GM19463 (cell line): ENCODE measurements around the gene TRPM7.
"Not testable (repeated sequence)": the region's sequence is repeated elsewhere in the genome, so short reads cannot be mapped to it uniquely, and the experiment has no call there.

ENCODE experiments used
- ATAC-seq: cut with Tn5 transposase; IDR thresholded peaks from one replicate; pipeline ENCODE4 v1.9.1; 2021; ENCODE audit warnings: mild to moderate bottlenecking, moderate library complexity; ENCODE audit not compliant: unreplicated experiment

The TRPM7 gene

DNA sequence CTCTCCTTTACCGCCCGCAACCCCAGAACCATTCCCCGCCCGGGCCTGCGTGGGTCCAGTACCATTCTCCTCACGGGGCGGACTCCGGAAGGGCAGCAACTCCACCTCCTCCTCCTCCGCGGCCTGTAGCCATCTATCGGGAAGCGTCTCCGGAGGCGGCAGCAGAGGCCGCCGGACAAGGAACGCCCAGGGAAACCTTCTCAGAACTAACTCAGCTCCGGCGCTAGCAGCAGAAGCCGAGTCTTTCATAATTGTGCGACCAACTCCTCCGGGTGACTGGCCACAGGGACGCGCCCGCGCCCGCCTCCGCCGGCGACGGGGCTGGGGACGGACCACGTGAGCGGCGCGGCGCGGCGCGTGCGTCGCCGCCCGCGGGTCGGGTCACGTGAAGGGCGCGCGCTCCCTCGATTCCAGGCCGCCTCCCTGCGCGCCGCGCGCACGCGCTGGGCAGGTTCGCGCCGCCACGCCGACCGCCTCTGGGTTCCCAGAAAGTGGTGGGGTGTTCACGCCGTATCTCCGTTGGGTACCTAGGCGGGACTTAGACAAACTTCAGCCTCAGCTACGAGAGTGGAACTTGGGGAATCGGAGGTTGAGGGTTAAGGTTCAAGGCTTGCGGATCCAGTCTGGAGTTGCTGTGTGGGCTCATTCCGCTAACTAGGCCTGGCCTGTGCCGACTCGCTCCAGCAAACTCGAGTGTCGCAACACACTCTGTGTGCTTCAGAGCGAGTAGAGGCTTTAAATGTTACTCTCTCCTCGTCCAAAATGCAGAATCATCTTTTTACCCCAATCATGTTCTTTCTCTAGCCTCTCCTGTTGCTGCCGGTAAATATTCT lies at the start of gene TRPM7:
Gene TRPM7, minus strand, starts transcription at position 329 of the 833 bp plus-strand sequence. Its CDS starts 264 bp downstream, at position 65.
- ATAC-seq: peak; percentile 81

- no peak for ATAC-seq
Measured at GRCh38 chr15:50735156-50735555, 48.6 kb upstream of the TRPM7 start.

DNA sequence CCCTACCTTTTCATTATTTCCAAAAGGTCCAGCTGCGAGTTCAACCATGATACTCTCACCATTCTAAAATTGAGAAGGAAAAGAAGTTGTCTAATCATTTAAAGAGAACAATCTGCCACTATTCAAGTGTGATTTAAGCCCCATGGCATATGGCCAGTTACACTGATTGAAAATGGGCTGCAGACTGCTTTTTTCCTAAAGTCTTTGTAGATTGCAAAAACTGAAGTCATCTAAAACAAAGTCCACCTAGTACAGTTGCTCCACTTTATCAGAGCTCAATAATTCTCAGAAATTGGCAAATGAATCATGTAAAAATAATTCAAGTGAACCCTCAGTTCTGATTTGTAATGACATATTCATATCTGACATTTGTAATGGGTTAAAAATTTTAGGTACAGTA lies 39.7 kb upstream of the TRPM7 start:
- no peak for ATAC-seq

DNA sequence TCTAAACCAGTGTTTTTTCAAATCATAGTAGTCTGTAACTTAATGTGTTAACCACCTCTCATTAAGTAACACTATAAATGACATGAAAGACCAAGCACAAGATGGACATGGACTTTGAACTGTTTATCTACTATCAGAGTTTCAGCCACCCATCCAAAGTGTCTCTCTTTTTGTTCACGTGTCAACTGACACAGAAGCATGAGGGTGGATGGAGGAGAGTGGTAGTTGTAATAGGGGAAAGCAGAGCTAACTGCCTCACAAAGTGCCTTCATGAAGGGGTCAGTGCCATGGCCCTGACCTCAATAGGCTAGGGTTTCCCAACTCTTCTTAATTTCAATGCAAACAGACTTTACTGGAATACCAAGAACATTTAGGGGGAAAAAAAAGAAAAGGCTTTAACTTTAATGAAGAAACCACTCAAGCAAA lies 32.1 kb upstream of the TRPM7 start:
- ATAC-seq: no peak

DNA sequence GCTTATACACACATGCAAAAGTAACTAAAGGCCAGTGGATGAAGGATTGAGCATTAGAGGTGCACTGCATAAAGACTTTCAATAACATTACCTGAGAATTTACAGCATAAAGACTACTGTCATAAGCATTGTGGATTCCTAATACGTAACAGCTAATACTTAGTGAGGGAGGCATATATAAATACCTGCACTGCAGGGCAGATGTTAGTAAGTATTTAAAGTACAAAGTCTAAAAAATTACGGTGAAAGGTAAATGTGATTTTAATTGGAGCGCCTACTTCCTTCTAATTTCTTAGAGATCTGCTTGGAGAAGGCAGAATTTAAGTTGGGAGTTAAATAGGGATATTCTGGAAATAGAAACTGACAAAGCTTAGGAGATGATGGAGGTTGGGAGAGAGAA lies 25.4 kb upstream of the TRPM7 start:
- ATAC-seq: no peak

DNA sequence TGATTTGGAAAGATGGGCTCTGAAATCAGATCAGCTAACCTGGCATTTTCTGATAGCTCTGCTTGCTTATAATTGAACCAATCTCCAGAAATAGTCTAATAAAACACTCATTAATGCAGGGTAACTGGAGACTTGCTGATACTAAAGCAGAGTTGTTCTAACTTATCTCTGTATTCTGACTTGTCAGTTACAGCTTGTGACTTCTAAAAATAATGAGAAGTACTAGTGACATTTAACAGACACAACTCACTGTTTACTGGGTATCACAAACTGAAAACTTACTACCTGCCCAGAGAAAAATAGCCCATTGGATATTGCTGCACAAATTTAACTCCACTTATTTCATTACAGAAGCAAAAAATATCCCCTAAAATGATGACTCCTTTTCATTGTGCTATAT lies 24.0 kb upstream of the TRPM7 start:
- ATAC-seq: no peak

GRCh38 chr15:50707878-50708427 lies 21.4 kb upstream of the TRPM7 start:
- ATAC-seq: no peak

GRCh38 chr15:50702762-50703334 lies 16.3 kb upstream of the TRPM7 start:
- no peak for ATAC-seq

DNA sequence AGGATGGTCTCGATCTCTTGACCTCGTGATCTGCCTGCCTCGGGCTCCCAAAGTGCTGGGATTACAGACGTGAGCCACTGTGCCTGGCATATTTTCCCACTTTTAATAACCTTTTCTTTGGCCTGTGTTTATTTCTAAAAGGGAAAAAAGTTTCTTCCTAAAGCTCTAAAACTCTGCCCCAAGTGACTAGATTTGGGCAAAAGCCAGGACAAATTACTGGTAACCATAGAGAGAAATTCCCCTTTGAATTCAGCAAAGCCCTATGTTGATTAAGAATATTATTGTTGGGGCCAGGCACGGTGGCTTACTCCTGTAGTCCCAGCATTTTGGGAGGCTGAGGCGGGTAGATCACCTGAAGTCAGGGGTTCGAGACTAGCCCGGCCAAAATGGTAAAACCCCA lies 11.5 kb upstream of the TRPM7 start:
- no peak for ATAC-seq

- no peak for ATAC-seq
Measured at GRCh38 chr15:50697109-50697797, 10.7 kb upstream of the TRPM7 start.

DNA sequence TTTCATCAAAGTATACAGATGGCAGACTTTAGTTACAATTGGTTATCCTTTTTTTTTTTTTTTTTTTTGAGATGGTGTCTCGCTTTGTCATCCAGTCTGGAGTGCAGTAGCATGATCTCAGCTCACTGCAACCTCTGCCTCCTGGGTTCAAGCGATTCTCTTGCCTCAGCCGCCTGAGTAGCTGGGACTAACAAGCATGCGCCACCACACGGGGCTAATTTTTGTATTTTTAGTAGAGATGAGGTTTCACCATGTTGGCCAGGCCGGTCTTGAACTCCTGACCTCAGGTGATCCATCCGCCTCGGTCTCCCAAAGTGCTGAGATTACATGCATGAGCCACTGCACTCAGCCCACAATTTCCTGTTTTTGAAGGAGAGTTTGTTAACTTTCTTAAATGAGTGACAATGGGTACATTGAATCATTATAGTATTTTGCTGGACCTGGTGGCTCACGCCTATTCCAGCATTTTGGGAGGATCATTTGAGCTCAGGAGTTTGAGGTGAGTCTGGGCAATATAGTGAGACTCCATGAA lies 8.1 kb upstream of the TRPM7 start:
- not testable (repeated sequence) for ATAC-seq

DNA sequence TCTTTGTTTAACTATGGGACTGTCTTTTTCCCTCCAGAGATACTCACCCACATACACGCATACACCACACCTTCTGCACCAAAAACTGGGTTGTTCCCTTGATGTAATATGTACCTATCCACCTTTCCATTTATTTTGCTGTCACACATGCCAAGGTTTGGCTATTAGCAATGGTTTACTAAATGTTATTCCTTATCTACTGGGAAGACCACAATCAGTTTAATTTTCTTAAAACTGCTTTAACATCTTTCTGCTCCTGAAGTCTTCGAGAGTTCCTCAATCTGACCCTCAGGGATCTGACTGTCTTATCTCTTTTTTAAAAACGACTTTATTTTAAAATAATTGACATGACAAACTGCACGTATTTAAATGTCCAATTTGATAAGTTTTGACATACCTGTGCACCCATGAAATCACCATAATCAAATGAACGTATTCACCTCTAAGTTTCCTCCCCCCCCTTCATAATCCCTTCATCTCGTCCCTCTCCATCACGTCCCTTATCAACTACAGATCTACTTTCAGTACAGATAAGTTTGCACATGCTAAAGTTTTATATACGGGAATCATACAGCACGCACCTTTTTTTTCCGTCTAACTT lies 805 bp upstream of the TRPM7 start:
- ATAC-seq: no peak

DNA sequence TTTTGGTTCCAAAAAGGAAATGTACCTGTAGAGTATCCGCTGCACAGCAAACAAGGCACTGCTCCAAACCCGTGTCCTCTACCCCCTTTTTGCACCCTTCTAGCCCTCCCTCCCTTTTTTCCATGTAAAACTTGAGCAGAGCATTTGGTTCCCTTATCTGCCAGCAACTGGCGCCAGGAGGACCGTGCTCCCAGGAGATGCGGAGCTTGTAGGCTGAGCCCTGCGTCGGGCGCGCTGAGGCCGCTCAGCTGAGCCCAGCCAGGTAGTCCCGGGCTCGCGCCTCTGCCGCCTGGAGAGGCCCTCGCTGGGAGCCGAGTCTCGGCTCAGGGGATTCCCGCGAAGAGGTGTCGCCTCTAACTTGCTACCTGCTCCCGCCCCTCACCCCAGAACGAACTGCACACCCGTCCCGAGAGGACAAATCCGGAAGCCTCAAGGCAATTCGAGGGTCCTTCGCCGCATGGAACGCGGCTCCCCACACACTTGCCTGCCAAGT lies 575 bp downstream of the TRPM7 start:
- ATAC-seq: peak; percentile 60

DNA sequence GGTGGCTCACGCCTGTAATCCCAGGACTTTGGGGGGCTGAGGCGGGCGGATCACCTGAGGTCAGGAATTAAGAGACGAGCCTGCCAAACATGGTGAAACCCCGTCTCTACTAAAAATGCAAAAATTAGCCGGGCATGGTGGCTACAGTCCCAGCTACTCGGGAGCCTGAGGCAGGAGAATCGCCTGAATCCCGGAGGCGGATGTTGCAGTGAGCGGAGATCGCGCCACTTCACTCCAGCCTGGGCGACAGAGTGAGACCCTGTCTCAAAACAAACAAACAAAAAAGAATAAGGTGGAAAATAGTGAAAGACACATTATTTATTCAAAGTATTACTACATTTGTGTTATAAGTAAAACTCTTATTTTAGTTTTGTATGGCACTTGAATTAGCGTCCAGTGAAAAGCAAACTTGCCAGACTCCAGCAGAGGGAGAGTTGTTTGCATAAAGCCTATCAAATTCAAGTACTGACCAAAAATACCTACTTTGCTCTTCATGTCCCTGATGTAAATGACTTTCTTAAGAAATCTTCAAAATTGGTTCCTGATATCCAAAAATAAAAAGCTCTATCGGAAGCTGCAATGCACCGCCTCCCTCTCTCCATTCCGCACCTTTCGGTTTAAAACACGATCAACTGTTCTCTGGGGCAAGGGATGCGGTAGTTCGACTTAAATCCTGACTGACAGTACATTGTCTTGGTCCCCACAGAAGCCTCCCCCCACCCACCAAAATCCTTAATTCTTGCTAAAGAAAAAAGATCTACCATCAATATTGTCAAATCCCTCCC lies 1.2 kb downstream of the TRPM7 start:
- ATAC-seq: no peak

DNA sequence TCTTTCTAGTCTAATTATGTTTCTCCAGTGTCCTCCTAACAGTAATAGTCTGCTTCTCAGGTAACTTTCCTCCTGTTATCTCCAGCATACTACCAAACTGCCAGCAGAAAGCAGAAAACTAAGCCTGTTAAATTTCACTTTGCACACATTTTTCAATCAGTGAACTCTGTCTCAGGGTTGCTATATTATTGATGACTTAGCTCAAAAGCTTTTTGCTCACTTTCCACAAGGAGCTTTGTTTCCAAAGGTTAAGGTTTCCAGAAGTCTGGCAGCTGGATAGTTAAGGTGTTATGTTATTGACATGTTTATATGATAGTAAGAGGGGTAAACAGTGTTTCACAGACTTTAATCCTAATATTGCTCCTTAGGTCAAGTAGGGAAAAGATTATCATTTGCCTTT lies 5.1 kb downstream of the TRPM7 start:
- ATAC-seq: no peak

DNA sequence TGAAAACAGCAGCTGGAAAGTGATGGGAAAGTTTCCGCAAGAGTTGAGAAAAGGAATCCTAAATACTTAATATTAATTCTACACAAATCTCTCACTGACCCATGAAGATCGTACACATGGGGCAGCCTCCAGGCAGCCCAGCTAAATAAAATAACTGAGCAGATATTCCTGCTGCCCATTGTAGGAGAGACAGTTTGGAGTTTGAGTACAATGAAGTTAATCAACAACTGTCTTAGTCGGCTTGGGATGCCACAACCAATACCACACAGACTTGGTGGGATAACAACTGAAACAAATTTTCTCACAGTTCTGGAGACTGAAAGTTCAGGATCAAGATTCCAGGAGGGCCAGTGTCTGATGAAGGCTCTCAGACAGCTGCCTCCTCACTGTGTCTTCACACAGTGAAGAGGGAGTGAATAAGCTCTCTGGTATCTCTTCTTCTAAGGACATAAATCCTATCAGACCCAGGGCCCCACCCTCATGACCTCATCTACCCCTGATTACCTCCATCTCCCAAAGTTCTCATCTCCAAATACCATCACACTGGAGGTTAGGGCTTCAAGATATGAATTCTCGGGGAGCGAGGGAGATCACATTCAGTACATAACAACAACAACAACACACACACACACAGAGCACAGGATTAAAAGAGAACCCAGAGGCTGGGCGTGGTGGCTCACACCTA lies 9.7 kb downstream of the TRPM7 start:
- ATAC-seq: no peak

DNA sequence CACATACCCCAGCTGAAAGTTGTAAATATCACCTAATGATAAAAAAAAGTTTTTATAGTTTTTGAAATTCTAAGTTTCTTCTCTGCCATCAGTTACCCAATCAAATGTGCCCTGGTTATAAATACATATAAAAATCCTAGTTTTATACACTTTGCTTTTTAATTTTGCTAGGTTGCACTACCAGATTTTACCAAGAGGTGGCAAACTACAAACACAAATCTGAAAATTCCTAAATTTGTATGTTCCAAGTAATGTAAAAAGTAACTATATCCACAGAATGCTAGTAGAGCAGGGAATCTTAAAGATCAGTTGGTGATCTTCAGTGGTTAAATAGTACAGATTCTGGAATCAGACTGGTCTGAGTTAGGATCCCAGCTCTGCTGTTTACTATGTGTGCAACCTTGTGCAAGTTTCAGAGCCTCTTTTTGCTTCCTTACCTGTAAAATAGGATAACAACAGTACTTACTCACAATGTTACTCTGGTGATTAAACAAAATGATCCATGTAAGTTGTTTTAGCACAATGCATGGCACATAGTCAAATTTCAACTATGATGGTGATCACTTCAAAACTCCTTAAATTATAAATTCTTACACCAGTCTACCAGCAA lies 11.0 kb downstream of the TRPM7 start:
- no peak for ATAC-seq

DNA sequence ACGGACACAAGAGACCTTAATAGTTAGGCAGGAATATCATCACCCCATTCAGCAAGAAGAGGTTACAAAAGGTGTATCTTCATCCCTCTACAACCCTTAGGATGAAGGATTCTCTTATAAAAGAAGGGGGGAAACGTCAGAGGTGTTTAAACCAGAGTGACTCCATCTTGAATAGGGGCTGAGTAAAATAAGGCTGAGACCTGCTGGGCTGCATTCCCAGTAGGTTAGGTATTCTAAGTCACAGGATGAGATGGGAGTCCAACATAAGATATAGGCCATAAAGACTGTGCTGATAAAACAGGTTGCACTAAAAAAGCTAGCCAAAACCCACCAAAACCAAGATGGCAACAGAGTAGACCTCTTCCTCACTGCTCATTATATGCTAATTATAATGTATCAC lies 16.5 kb downstream of the TRPM7 start:
- ATAC-seq: no peak

- ATAC-seq: no peak
Measured at GRCh38 chr15:50669611-50670010, 17.0 kb downstream of the TRPM7 start.
